GM18505 (cell line): Measurements from ENCODE around the gene BAIAP3.
"Not testable (repeated sequence)": the region's sequence is repeated elsewhere in the genome, so short reads cannot be mapped to it uniquely, and the experiment has no call there.

Experiments used
- ATAC-seq: cut with Tn5 transposase; IDR thresholded peaks from one replicate; pipeline ENCODE4 v1.9.1; 2021; ENCODE audit not compliant: unreplicated experiment
- POLR2A ChIP-seq: IDR thresholded peaks from 4 replicates; pipeline ENCODE4 v1.6.1; 2011; ENCODE audit warnings: borderline replicate concordance; ENCODE audit not compliant: insufficient read depth, insufficient read length; ENCODE audit errors: extremely low read depth

The BAIAP3 gene

GRCh38 chr16:1293921-1294656 is 39.4 kb upstream of the BAIAP3 start:
- no peak for ATAC-seq
- TF ChIP-seq POLR2A = no peak

GRCh38 chr16:1295465-1295864 is 38.0 kb upstream of the BAIAP3 start:
- no peak for TF ChIP-seq POLR2A
- ATAC-seq = no peak

- not testable (repeated sequence) for ATAC-seq
Observed at GRCh38 chr16:1296688-1297017, 36.8 kb upstream of the BAIAP3 start.

GRCh38 chr16:1297018-1297696 is 36.3 kb upstream of the BAIAP3 start:
- no peak for TF ChIP-seq POLR2A
- no peak for ATAC-seq

GRCh38 chr16:1298406-1298805 is 35.0 kb upstream of the BAIAP3 start:
- no peak for TF ChIP-seq POLR2A
- no peak for ATAC-seq

GRCh38 chr16:1299012-1299867 is 34.2 kb upstream of the BAIAP3 start:
- no peak for ATAC-seq

GRCh38 chr16:1299868-1300203 is 33.6 kb upstream of the BAIAP3 start:
- no peak for ATAC-seq
- TF ChIP-seq POLR2A = no peak

More at GRCh38 chr16:1299012-1299867, 34.2 kb upstream of the BAIAP3 start:
- TF ChIP-seq POLR2A = no peak

GRCh38 chr16:1300664-1301476 is 32.6 kb upstream of the BAIAP3 start:
- no peak for TF ChIP-seq POLR2A
- ATAC-seq = no peak

GRCh38 chr16:1301562-1301961 is 31.9 kb upstream of the BAIAP3 start:
- no peak for TF ChIP-seq POLR2A
- ATAC-seq = no peak

GRCh38 chr16:1305823-1306222 is 27.6 kb upstream of the BAIAP3 start:
- ATAC-seq = no peak
- no peak for TF ChIP-seq POLR2A

GRCh38 chr16:1306334-1306733 is 27.1 kb upstream of the BAIAP3 start:
- no peak for ATAC-seq
- no peak for TF ChIP-seq POLR2A

GRCh38 chr16:1308036-1308976 is 25.1 kb upstream of the BAIAP3 start:
- TF ChIP-seq POLR2A = peak; percentile 66
- no peak for ATAC-seq
